Stimulated activated CD4-positive, alpha-beta T cell treated with anti-CD3 and anti-CD28 coated beads, Interleukin-12 subunit alpha, Interleukin-12 subunit beta, amount 100 ng/mL, for 24 hours (primary cell): ENCODE data around the gene TMEFF2.

ENCODE experiments used
- DNase-seq, 2 experiments: peaks; one replicate each; pipeline ENCODE4 v3.0.0-alpha.2; 2020; ENCODE audit warnings: low read depth in 2 of 2

The TMEFF2 gene

DNA sequence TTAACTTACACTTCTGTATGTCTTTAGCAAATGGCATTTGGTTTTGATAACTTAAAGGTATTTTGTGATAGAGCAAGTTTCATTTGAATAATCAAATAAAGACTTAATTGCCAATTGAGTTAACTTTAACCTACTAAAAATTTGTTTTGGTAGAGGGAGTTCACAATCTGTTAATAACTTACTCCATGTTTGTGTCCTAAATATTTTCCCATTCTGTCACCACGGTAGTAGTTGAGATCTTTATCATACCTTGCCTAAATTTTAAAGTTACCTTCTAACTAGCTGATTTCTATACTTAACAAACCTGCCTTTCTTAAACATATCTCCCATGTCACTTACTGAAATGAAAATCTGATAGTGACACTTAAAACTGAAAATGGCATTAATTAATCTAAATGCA is 127.1 kb downstream of the TMEFF2 start:
- DNase-seq = no peak

GRCh38 chr2:192064459-192064858 is 130.3 kb downstream of the TMEFF2 start:
- no peak for DNase-seq

DNA sequence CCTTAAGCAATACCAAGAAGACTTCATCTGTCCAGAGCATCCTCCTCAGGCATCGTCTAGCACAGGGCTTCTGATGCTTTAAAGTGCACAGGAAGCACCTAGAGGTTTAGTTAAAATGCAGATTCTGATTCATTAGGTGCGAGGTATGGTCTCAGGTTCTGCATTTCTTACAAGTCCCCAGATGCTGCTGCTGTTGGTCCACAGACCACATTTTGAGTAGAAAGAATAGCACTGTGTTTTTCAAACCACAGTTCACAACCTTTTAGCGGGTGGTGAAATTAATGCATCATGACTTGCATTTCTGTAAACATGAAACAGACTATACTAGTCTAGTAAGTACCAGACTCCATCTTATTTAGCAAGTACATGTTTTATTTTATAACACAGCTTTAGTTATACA is 134.6 kb downstream of the TMEFF2 start:
- no peak for DNase-seq

DNA sequence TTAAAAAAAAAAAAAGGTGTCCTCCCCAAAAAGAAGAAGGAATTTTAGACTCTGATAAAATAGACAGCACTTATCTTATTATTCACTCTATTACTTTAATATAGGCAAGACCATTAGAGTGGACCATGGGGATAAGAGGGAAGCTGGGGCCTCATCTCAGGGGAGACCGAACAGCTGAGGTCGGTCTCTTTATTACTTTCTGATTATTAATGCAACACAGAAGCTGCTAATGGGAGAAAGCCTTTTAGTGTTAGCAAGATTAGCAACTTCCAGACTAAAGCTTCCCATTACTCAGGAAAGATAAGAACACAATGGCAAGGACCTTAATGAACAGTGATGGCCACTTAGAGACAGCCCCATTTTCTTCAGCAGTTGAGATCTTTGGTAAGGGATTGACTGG is 135.5 kb downstream of the TMEFF2 start:
- DNase-seq = no peak

DNA sequence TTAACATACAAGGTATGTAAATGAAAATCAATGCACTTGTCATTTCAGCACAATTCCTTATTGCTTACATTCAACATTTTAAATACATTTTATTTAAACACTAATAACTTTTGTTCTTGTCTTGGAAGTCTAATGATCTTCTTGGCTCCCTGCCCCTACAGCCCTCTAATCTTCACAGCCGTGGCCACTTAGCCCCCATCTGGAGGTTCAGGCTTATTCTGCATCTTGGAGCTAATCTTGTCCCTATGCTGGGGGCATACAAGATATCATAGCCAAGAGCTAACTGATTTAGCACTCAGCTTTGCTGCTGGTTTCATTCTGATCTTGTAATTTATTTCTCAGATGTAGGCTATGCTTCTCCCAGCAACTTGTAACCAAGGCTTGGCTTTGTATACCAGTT is 140.8 kb downstream of the TMEFF2 start:
- DNase-seq = no peak

- DNase-seq = no peak
Observed at GRCh38 chr2:192051533-192051932, 143.2 kb downstream of the TMEFF2 start.

DNA sequence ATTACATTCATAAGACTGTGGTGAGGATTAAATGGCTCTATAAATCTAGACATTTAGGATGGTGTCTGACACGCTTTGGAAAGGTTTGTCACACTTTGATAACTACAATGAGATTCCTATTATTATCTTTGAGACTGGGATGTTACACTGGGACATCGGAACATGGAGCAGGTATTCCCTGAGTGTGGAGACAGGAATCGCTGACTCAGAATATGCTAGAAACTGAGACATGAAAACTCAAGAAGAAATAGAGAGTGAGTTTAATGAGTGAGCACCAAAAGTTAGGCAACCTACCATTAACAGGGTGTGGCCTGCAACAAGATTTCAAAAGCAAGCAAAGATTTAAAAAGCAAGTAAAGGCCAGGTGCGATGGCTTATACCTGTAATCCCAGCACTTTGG is 145.4 kb downstream of the TMEFF2 start:
- DNase-seq = no peak

- DNase-seq = no peak
Observed at GRCh38 chr2:192047315-192048107, 147.2 kb downstream of the TMEFF2 start.

DNA sequence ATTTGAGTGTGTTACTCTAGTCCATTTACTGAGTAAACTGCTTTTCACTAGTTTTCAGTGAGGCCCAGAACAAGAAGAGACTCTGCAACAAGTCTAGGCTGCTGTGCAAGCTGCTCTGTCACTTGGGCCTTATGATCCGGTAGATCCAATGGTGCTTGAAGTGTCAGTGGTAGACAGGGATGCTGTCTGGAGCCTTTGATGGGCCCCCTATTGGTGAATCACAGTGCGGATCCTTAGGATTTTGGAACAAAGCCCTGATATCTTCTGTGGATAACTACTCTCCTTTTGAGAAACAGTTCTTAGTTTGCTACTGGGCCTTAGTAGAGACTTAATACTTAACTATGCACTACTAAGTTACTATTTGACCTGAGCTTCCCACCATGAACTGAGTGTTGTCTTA is 150.2 kb downstream of the TMEFF2 start:
- DNase-seq = no peak

GRCh38 chr2:192043216-192043870 is 151.4 kb downstream of the TMEFF2 start:
- no peak for DNase-seq

DNA sequence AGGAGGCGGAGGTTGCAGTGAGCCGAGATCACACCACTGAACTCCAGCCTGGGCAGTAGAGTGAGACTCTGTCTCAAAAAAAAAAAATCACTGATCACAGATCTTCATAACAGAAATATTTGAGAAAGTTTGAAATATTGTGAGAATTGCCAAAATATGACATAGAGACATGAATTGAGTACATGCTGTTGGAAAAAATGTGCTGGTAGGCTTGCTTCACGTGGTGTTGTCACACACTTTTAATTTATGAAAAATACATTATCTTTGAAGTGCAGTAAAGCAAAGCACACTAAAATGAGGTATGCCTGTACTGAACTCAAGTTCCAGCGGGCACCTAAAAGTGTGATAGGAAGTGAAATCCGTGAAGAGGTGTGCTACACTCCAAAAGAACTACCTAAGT is 152.6 kb downstream of the TMEFF2 start:
- no peak for DNase-seq

- no peak for DNase-seq
Observed at GRCh38 chr2:192038110-192038509, 156.6 kb downstream of the TMEFF2 start.

GRCh38 chr2:192035731-192036442 is 158.8 kb downstream of the TMEFF2 start:
- DNase-seq = no peak

GRCh38 chr2:192030856-192031255 is 163.9 kb downstream of the TMEFF2 start:
- DNase-seq = no peak

DNA sequence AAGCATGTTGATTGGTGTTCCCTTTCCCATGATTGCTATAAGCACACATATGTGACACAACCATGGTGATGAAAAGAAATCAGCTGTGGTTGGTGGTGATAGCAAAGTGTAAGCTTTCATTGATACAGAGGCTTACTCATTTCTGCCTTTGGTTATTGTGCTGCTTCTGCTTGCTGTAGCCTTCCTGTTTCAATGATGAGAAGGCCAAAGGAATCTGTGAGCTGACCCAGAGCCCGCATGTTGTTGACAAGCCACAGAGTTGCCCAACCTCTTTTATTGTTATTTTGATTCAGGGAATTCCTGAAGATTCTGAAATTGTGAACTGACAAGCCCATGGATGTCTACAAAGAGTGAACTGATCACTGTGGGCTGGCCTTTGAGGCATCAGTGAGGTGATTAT is 164.4 kb downstream of the TMEFF2 start:
- no peak for DNase-seq

DNA sequence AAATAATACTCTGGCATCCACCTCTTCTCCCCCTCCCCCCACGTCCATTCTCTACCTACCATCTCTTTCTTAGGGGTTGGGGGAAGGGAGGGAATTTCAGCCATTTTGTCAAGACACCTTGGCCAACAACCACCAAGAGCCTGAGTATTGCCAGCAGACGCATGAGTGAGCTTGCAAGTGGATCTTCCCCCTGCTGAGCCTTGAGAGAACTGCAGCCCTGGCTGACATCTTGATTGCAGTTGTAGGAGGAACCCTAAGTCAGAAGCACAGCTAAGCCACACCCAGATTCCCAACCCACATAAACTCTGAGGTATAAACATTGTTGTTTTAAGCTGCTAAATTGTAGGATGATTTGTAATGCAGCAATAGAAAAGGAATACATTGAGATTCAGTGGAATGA is 165.6 kb downstream of the TMEFF2 start:
- DNase-seq = no peak

GRCh38 chr2:192026825-192027120 is 168.0 kb downstream of the TMEFF2 start:
- no peak for DNase-seq

- DNase-seq = no peak
Observed at GRCh38 chr2:192026059-192026824, 168.5 kb downstream of the TMEFF2 start.

GRCh38 chr2:192025637-192026036 is 169.1 kb downstream of the TMEFF2 start:
- no peak for DNase-seq

GRCh38 chr2:192023006-192023405 is 171.7 kb downstream of the TMEFF2 start:
- DNase-seq = no peak

- DNase-seq = no peak
Observed at GRCh38 chr2:192017844-192018243, 176.9 kb downstream of the TMEFF2 start.

GRCh38 chr2:192016265-192016664 is 178.5 kb downstream of the TMEFF2 start:
- DNase-seq = no peak
